ENCODE measurements around the gene TNP2. TPM values are rescaled to one million over a fixed set of nuclear protein-coding genes. Genes with fewer than 3 reads are reported as not detected.

TNP2 gene
- total and polyA plus RNA-seq, 8 donors: not detected

- DNase-seq: no peak
- Histone ChIP-seq H3K4me3 (no peak overlapping the region), H3K4me1 (peaks cover 0 to 9% (median 8%) of the 10 kb centered on the region in 4 donors), H3K36me3 (no peaks in the 10 kb centered on the region), H3K9me3 (no peaks in the 10 kb centered on the region), H3K27ac (no peak overlapping the region), H3K27me3 (no peaks in the 10 kb centered on the region)
- no peak for TF ChIP-seq POLR2A (IDR thresholded peaks at IDR 0.05)
- no peak for TF ChIP-seq POLR2AphosphoS5 (IDR thresholded peaks at IDR 0.05)
- TF ChIP-seq EP300 (IDR thresholded peaks at IDR 0.05): no peak
- TF ChIP-seq CTCF (IDR thresholded peaks at IDR 0.05): no peak
- intact Hi-C loops (cut with DNase I; ENCODE audit: low total_unique reads): no loop called here
- WGBS, 5 donors: 68 to 79% (median 73%) methylated on average over 12 of the region's 12 CpGs
These were observed 26.5 kb downstream of the TNP2 start for GRCh38 chr16:11242658-11243057.

- H3K4me1 ChIP-seq: peaks cover 0 to 9% (median 8%) of the 10 kb centered on the region in 4 donors
- 92 to 95% (median 94%) methylated on average over 5 of the region's 5 CpGs for WGBS, 5 donors
- no peaks in the 10 kb centered on the region for H3K9me3 ChIP-seq
- H3K27ac ChIP-seq: no peak overlapping the region
- H3K4me3 ChIP-seq: no peak overlapping the region
- DNase-seq: no peak
- no peaks in the 10 kb centered on the region for H3K27me3 ChIP-seq
- TF ChIP-seq EP300 (IDR thresholded peaks at IDR 0.05): no peak
- no peak for TF ChIP-seq CTCF (IDR thresholded peaks at IDR 0.05)
- no peak for TF ChIP-seq POLR2A (IDR thresholded peaks at IDR 0.05)
- no peak for TF ChIP-seq POLR2AphosphoS5 (IDR thresholded peaks at IDR 0.05)
- intact Hi-C loops (cut with DNase I; ENCODE audit: low total_unique reads): no loop called here
- H3K36me3 ChIP-seq: no peaks in the 10 kb centered on the region
These were observed 27.5 kb downstream of the TNP2 start for GRCh38 chr16:11241480-11242204.

- Histone ChIP-seq H3K27ac (peak overlapping the region in 2 of 5 donors; percentile 13 to 26), H3K4me3 (peak overlapping the region in 1 of 4 donors; percentile 4), H3K9me3 (no peaks in the 10 kb centered on the region), H3K4me1 (peaks cover 0 to 11% (median 8%) of the 10 kb centered on the region in 4 donors), H3K27me3 (no peaks in the 10 kb centered on the region), H3K36me3 (no peaks in the 10 kb centered on the region)
- TF ChIP-seq POLR2AphosphoS5 (IDR thresholded peaks at IDR 0.05) (no peak), EP300 (IDR thresholded peaks at IDR 0.05) (no peak), POLR2A (IDR thresholded peaks at IDR 0.05) (no peak), CTCF (IDR thresholded peaks at IDR 0.05) (no peak)
- peak in 1 of 2 donors; percentile 61 for DNase-seq
- intact Hi-C loops (cut with DNase I; ENCODE audit: low total_unique reads): no loop called here
- 59 to 67% (median 66%) methylated on average over 10 of the region's 10 CpGs for WGBS, 5 donors
These were observed 28.3 kb downstream of the TNP2 start for GRCh38 chr16:11240636-11241473.
